IPS DF 19.7 (cell line): ENCODE data around the gene ARAP3.
"Not testable (repeated sequence)": the region's sequence is repeated elsewhere in the genome, so short reads cannot be mapped to it uniquely, and the experiment has no call there.

Experiments
- DNase-seq: peaks from one replicate; pipeline ENCODE4 v3.0.0-alpha.2; 2013; ENCODE audit warnings: low read depth, low spot score

ARAP3 gene

GRCh38 chr5:141681695-141682641, at the start of gene ARAP3:
ARAP3 (minus strand) TSS chr5:141682230; CDS start chr5:141680486, 1,744 bp downstream.
- DNase-seq, result no peak

- no peak for DNase-seq
These were observed 47.5 kb upstream of the ARAP3 start for GRCh38 chr5:141729387-141730006.

DNA sequence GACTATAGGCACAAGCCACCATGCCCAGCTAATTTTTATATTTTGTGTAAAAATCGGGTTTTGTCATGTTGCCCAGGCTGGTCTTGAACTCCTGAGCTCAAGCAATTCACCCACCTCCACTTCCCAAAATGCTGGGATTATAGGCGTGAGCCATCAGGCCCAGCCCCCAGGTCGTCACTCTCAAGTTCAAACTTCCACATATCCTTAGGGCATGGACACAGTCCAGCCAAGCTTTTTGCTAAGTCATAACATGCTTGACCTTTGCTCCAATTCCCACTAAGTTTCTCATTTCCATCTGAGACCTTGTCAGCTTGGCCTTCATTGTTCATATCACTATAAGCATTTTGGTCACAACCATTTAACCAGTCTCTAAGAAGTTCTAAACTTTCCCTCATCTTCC, 43.9 kb upstream of the ARAP3 start:
- DNase-seq, result no peak

DNA sequence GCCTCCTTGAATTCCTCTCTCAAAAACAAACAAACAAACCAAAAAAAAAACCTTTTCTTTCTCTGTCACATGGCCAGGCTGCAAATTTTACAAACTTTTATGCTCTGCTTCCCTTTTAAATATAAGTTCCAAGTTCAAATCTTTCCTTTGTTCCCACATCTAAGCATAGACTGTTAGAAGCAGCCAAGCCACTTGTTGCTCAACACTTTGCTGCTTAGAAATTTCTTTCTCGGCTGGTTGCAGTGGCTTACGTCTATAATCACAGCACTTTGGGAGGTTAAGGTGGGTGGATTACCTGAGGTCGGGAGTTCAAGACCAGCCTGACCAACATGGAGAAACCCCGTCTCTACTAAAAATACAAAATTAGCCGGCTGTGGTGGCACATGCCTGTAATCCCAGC, 43.1 kb upstream of the ARAP3 start:
- not testable (repeated sequence) for DNase-seq

DNA sequence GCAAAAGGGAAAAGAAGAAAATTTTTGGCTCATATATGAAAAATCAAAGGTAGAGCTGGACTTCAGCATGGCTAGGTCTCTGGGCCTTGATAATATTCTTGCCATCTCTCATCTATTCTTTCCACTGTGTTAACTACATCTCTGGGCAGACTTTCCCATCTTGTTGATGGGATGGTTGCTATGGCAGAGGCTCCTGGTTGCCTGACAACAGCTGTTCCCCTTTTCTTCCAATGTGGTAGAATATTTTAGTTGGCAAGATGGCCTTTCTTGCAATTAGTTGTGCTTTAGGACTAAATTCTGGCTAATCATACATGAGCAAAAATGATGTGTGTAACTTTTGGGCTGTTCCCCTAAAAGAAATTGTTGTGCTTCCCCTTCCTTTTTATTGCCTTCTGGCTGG, 40.2 kb upstream of the ARAP3 start:
- DNase-seq, result no peak

DNA sequence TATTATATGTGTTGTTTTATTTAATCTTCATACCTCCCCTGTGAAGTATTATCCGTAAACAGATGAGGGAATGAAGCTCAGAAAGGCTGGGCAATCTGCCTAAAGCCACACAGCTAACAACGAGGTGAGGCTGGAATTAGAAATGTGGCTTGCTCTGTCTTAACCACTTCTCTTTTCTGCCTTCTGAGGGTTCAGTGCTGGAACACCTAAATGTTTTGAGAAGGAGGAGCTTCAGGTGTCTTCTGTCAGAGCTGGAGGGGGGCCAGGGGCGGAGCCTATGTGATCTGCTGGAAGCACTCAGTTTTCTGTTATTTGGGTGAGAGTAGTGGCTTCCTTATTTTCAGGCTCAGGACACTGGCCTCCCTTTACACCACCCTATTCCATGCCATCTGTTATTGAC, 35.0 kb upstream of the ARAP3 start:
- DNase-seq, result no peak

DNA sequence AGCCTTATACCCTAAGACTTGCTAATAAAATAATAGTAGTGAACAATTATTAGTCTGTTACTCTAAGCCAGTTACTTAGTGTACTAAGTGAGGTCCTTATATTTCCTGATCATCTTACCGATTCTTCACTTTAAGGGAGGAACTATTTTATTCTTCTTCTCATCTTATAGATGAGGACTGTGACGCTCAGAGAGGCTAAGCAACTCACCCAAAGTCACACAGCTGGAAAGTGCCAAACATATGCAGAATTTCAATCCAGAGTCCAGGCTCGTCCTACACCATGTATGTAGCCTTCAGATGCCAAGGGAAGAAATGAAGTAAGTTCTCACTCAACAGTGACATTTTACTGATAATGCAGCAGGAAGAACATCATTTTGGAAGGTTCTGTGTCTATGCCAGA, 34.4 kb upstream of the ARAP3 start:
- DNase-seq, result no peak

- no peak for DNase-seq
These were observed 34.0 kb upstream of the ARAP3 start for GRCh38 chr5:141716009-141716408.

DNA sequence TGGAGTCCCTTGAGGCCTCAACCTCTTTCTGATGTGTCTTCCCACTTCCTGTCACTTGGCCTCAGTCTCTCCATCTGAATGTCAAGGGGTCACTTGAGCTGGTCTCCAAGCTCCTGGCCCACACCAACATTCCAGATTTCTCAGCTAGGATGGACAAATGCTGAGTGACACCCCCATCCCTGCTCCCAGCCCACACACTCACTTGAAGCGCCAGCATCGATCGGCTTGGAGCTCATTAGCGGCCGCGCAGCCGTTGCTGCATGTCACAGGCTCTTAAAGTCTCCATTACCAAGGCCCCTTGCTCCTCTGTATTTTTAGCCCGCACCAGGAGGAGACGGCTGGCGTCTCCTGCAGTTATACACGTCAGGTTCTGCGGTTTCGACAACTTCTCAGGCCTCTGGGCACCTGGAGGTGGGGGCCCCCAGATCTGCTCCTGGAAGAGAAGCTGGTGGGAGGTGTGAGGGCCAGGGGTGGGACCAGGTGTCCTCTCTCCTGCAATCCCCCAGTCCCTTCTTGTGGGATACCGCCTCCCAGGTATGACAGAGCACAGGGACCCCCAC, 33.4 kb upstream of the ARAP3 start:
- DNase-seq, result no peak

DNA sequence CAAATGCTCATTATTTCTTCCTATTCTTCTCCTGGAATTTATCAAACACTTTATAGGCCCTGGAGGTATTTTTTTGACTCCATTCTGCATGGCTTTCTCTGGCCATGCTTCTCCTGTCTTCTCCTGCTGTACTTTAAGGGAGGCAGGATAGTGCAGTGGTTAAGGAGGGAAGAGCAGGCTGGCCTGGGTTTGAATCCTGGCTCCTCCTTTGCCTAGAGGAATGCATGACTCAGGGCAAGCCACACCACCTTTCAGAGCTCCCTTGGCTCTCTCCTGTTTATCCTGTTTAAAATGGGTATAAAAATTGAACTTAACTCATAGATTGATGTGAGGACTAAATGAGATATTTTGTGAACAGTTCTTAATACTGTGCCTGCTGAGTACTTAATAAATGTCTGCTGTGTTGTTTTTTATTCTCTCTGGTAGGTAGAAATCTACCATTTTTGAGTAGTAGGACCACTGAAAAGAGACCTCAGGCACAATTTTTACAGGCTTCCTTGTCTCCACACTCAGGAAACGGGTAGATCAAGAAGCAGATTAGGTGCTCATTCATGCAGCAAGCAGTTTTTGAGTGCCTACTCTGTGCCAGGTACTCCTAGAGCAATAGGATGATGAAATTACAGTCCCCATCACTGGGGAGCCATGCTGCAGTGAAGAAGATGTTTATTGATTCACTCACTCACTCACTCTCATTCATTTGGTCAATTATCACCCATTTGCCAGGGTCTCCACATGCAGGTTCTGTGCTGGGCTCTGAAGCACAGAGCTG, 32.7 kb upstream of the ARAP3 start:
- no peak for DNase-seq

DNA sequence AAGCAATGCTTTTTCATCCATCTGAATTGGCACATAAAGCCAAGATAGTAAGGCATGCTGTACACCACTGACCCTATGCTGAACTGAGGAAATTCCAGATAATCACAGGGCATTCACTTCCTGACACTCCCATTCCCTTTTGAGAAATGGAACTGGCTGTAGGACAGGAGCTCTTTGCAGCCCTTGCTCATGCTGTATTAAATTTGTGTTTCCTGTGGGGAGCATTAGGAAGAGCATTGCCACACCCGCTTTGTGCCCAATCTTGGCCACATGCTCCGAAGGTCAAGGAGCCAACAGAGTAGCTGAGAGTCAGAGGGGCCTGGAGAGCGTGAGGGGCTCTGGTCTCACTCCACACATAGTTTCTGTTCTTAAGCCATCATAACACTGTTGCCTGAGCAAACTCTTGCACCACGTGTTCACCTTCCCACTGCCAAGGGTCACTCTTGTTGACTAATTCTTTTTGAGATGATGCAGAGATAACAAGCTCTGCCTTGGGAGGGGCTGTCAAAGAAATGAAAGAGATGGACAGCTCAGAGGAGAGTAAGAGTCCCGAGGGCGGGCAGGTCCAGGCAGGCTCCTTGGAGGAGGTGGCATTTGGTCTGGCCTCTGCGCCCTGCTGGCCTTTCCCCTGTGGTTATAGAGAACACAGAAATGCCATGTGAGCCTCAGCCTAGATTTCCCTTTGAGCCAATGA, 31.7 kb upstream of the ARAP3 start:
- DNase-seq, result no peak

DNA sequence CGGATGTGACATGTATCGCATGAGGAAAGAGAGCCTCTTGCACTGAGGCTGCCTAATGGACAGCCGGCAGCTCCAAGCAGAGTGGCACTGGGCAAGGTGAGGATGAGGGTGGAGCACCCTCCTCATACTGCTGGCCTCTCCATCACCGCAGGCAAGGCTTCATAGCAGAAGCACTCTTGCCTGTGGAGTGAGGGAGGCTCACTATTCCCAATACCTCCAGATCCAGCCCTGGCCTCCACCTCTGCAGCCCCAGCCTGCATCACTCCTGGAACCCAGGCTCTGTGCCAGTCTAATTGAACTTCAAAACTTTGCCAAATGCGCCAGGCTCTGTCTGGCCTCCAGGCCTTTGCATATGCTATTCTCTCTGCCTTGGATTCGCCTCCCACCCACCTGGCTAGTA, 29.7 kb upstream of the ARAP3 start:
- DNase-seq, result no peak

- DNase-seq, result no peak
These were observed 27.8 kb upstream of the ARAP3 start for GRCh38 chr5:141709699-141710267.

DNA sequence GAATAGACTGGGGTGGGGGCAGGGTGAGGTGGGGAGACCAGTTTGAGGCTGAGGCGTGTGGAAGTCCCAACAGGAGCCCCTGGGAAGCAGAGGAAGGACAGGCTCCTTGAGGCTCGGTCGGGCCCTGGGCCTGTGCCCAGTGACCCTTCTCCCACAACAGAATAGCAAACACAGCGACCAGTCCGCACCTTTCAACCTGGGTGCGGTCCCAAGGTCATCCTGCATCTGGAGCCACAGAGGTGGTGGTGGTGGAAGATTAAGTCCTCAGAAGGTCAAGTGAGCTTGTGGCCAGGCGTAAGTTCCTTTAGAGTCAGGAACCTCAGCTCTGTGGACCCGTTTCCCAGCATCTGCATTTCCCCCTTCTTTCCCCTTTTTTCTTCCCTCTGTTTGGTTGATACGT, 26.0 kb upstream of the ARAP3 start:
- no peak for DNase-seq

- DNase-seq, result no peak
These were observed 25.5 kb upstream of the ARAP3 start for GRCh38 chr5:141707510-141707909.

DNA sequence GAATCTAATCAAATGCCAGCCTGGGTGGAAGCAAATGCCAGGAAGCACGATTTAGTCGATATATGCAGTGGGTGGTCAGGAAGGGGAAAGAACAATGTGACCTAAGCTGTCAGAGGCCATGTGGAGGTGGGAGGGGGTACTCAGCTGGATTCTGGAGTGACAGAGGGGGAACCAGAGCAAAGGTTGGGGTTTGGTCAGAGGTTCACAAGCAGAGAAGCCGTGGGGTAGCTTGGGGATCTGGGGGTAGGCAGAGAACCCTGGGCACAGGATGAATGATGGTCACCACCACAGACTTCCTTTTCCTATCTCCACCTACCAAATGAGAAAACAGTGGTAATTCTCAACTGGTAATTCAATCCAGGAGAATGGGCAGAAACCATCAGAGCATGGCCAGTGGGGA, 24.1 kb upstream of the ARAP3 start:
- no peak for DNase-seq

- DNase-seq, result no peak
These were observed 23.4 kb upstream of the ARAP3 start for GRCh38 chr5:141705469-141705868.

GRCh38 chr5:141704782-141705297, 22.8 kb upstream of the ARAP3 start:
- no peak for DNase-seq

- DNase-seq, result no peak
These were observed 21.1 kb upstream of the ARAP3 start for GRCh38 chr5:141703133-141703561.

DNA sequence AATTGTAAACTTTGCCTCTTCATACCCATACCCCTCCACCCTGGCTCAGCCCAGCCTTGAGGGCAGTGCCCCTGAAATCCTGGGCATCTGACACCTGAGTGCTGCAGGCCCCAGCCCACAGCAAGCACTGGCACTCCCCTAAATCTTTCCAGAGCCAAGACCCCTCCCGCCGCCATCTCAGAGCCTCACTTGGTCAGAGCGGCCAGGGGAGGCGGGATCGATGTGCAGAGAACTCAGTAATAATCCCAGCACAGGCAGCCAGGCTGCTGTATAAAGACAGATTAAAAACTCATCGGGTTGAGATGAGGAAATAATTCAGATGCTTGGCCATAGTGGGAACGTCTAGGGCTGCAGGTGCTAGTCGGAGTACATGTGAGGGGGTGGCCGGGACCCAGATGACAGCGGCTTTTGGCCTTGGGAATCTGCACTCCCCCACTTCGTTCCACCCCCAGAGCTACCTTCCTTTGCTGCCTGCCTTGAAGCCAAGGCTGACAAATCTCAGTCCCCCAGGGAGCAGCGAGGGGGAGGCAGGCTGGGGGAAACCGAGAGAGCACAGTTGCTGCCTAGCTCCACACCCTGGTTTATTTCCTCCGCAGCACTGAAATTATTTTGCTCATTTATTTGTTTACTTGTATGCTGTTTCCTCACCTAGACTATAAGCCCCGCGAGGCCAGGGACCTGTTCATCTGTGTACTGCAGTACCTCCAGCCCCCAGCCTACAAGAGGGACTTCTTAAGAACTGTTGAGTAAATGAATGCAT, 19.5 kb upstream of the ARAP3 start:
- DNase-seq, result no peak
